GM21528 (cell line): ENCODE measurements around the gene GRAMD1B.

ENCODE experiments used
- ATAC-seq: cut with Tn5 transposase; IDR thresholded peaks from one replicate; pipeline ENCODE4 v1.9.1; 2021; ENCODE audit warnings: mild to moderate bottlenecking, moderate library complexity; ENCODE audit not compliant: unreplicated experiment, low FRiP score

The GRAMD1B gene

DNA sequence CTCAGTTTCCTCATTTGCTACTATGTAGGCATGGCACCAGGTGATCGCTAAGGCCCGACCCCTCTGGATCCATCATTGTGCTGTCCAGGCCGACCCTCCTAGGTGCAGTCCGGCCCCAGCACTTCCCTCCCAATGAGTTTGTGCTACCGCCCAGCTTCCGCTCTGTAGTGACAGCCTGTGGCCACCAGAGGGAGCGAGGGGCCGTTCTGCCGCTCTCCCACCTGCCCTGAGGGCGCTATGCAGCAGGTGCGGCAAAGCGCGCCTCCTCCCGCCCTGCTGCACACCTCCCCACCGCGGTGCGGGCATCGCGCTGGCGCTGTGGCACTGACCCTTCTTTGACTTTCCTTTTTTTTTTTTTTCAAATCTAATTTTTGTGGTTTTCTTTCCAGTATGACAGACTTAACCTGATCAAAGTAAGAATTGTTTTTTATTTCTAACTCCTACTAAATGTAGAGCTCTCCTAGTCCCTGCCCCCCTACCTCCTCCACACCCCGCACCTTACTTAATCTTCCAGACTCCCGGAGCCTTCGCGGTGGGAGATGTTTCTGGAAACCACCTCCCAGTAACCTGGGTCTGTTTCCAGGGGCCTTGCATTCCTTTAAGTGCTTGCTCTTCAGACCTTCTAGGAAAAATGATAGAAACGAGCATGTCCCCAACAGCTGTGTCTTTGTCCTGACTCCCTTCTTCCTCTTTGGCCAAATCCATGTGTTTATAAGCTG lies 150.6 kb downstream of the GRAMD1B start:
- peak; percentile 86 for ATAC-seq

DNA sequence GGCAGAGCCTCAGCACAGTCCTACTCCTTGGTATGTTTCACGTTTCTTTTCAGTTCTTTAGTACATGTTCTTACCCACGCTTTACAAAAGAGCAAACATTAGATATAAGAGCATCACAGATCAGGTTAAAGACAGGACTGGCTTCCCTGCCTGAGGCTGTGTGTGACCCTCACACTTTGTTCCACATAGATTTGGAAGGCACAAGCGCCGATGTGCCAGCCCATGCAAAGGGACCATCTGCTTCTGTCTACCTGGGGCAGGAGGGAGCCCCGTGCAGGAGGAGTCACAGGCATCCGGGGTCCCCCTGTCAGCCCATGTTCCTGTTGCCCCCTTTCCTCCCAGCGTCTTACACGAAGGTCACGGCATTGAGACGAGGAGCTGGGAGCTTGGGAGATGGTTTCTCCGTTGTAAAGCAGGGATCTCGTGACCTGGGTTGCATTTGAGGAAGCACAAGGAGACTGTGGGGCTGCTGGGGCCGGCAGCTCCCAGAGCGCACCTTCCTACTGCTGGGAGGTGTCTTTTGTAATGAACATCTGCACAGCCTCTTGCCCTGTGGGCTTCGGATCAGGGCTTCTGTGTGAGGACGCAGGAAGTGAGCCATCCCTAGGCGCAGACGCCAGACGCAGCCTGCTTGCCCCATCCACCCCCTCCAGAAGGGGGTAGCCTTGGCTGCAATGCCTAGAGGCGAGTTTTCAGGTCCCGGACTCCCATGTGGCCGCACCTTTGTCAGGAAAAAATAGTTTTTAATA lies 151.8 kb downstream of the GRAMD1B start:
- no peak for ATAC-seq

DNA sequence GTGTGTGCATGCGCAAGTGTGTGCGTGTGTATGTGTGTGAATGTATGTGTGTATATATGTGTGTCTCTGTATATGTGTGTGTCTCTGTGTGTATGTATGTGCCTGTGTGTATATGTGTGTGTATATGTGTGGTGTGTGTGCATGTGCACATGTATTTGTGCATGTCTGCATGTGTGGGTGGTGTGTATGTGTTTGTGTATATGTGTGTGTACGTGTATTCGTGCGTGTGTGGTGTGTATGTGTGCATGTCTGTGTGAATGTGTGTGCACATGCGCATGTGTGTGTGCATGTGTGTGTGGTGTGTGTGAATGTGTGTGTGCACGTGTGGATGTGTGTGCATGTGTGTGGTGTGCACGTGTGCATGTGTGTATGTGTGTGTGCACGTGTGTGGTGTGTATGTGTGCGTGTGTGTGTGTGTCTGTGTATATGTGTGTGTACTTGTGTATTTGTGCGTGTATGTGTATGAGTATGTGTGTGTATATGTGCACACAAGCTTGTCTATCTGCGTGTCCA lies 153.0 kb downstream of the GRAMD1B start:
- ATAC-seq = no peak

DNA sequence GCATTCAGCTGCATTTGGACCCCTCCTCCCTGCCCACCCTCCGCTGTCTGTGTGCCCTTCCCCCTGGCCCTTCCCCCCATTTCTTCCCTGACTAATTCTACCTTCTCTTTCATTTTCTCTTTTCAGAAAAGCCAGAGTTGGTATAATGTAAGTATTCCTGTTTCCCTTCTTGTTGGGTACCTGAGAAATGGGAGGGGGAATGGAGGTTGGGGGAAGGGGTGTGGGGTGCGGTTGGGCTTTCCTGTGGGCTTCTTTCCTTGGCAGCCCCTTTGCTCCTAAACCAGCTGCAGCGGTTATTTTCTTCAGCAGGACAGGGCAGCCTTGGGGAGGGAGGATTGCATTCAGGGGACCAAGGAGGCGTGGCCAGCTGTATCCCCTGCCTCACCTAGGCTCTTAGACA lies 154.1 kb downstream of the GRAMD1B start:
- ATAC-seq = no peak

DNA sequence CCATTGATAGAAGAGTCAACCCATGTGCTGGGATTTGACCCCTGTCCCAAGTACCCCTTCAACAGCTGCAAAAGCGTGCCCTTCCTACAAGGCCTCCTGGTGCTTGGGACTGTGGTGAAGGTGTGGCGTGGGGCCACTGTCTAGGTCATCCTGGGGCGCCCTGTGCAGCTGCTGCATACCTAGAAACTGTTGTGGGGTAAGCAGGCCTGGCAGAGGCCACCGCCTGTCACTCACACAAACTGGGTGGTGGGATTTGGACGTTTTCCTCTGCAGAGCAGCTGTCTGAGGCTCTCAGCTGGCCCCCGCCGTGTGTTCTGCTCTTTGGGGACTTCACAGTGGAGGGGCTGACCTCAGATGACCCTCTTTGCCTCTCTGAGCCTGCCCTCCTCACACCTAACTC lies 154.7 kb downstream of the GRAMD1B start:
- ATAC-seq = no peak

DNA sequence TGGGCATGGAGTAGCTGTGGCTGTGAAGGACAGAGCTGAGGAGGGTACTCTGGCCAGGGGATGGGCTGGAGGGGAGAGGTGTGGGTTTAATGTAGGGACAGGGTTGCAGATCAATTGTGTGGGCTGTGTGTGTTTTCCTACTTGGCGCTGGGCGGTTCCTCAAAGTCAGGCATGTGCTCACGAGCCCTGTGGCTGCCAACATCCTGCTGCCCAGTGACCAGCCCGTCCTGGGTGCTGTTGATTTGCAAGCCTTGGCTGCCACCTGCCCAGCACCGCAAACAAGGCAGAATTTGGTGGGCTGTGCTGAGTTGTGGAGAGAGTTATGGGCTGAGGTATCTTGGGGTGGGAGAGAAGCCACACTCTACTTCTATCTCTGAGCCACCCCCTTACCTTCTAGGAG lies 155.1 kb downstream of the GRAMD1B start:
- no peak for ATAC-seq

DNA sequence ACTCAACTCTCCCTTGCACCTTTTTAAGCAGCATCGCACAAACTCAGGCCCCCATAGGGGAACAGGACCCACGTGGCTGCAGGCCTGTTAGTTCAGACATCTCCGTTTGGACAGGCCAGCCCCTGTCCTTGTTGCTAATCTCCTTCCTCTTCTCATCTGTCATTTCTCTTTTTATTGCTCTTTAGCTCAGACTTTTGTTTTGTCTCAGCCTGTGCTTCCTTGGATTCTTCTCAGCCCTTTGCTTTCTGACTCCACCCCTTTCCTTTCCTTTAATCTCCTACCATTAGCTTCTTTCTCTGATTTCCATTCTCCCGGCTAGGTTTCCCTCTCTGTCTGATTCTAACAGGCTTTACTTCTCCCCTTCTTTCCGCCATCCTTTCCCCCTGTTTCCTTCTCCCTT lies 155.6 kb downstream of the GRAMD1B start:
- no peak for ATAC-seq

DNA sequence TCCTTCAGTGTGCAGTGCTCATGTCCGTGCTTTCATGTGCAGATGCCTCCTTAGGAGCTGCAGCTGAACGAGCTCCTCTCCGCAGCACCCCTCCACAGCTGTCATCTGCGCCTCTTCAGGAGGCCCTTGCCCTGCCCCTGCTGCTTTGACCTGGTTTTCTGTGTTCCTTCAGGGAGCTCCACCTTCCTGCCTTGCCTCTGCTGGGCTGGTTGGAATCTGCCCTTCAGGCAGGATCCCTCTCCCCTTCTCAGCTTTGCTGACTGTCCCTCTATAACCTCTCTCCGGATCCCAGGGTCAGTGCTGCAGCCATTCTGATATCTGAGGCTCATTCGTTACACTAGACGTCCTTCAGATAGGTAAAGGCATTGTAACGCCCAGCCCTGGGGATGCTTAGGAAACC lies 156.5 kb downstream of the GRAMD1B start:
- ATAC-seq = no peak

DNA sequence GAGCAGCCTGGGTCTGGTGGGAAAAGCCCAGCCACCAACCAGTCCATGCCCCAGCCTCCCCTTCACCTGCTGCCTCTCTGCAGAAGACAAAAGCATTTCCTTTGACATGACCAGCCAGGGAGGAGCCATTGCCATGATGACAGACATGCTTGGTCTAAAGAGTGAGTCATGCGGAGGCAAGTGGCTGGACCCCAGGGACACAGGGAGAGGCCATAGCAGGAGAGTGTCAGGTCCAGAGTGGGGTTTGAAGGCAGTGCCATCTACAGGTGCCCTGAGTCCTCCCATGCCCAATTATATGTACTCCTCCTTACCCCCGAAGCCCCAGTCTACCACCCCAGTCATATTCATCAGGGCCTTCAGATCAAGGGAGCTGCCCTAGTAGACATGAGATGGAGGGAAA lies 157.0 kb downstream of the GRAMD1B start:
- ATAC-seq = no peak

DNA sequence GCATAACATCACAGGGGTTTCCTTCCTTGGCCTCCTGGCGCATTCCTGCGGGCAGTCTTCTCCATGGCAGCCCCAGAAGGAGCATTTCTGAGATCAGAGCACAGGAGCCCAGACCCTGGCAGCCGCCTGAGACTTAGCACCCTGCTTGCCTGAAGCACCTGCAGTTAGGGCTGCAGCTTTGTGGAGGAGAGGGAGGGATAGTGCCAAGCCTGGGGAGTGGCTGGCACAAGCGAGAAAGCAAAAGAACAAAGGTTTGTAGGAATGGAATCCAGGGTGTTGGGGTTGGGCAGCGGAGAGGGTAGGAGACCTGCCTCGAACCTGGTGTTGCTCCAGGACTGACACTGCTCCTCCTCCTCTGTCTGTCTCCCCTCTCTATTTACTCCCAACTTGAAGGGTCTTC lies 157.5 kb downstream of the GRAMD1B start:
- no peak for ATAC-seq

DNA sequence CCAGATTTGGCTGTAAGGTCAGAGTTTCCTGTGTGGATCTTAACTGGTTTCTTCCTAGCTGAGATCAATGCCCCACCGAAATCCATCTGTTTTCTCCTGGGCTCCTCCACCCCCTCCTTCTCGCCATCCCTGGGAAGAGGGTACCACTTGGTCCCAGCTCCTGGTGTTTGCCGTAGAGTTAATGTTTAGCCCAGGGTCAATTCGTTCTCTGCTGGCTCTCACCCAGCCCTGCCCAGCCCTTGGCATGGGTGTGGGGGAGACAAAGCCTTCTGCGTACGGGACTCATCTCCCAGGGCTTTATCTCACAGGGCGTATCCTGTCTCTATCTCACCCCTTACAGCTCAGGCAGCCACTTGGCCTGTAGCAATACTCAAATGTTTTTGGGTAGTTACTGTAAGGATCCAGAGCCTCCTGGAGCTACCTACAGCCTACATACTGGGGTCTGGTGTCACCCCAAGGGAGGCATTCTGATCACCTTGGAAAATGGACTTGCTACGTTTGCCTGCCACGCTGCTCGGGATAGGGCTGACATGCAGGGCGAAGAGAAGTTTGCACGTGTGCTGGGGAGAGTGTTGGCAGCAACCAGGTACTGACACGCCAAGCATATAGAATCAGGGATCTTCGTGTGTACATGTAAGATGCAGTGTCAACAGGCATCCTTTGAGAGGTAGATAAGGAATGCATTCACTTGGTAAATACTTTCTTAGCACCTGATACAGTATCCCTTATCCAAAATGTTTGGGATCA lies 158.2 kb downstream of the GRAMD1B start:
- no peak for ATAC-seq

DNA sequence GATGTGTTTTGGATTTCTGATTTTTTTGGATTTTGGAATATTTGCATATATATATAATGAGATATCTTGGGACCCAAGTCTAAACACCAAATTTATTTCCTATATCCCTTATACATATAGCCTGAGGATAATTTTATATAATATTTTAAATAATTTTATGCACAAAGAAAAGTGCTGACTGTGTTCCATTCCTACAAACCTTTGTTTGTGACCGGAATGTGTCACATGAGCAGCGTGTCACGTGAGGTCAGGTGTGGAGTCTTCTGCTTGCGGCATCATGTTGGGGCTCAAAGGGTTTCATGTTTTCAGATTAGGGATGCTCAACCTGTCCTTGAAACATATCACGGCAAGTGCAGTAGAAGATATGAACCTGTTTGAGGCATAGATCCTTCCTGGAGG lies 158.8 kb downstream of the GRAMD1B start:
- ATAC-seq = no peak

DNA sequence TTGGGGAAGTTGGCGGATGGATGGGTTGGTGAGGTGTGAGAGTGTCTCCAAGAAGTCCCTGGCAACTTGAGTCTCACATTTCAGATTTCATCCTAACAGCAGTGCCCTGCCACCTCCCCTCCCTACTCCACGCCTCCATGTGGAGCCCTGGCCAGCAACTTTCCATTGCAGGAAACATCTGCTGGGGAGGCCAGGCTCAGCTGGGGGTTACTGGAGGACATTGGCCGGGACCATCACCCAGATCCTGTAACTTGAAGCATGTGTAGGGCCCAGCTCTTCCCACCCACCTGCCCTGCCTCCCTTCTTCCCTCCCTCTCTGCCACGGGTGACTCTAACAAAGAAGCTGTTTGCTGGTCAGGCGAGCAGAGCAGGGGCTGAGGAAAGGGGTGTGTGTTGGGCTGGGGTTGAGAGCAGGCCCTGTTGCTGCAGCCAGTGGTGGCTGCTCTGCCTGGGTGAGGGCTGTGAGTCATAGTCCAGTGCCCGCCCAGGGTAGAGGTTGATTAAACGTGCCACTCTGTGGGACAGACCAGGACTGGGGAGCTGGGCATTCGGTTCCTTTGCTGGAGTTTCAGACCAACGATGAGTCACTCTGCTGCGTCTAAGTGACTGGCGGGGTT lies 160.3 kb downstream of the GRAMD1B start:
- ATAC-seq = no peak

DNA sequence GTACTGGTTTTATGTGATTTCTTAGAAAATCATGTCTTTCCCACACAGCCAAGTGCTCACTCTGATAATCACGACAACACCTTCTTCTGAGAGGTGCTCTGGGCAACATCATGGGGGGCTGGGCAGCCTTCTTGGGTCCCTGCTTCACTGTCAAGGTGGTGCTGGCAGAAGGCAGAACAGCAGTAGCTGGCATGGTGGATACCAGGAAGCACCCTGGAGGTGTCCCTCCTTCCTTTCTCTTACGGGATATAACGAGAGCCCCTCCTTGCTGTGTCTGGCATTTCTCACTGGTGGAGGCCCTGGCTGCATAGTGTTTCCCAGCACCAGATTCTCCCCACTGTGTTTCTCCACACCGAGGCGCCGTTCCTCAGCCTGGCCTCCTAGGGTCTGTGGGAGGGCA lies 163.5 kb downstream of the GRAMD1B start:
- no peak for ATAC-seq

DNA sequence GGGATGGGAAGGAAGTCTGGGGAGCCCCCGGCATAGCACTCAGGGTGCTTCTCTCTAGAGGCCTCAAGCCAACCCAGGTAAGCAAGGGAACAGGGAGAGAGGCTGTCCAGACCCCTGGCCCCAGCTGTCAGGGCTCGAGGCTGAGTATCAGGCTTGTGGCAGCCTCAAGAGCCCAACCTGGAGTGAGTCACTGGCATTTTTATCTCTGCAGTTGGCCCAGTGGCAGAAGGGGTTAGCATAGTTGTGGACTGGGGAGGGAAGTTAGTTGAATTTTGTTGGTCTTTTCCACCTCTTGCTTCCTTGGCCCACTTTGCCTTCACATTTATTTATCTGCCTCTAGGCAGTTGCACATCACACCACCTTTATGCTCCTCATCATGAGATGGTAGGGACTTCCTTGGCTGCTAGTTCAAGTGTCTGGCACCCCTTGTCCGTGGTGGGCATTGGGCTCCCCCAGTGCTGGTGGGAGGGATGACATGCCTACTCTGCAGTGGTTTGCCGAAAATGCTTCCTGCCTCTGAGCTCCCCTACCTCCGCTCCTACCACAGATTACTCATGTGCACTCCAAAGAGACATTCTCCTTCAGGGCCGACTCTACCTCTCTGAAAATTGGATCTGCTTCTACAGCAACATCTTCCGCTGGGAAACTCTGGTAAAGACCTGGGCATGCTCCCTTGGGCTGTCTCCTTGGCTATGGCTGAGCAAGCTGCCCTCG lies 164.3 kb downstream of the GRAMD1B start:
- no peak for ATAC-seq

DNA sequence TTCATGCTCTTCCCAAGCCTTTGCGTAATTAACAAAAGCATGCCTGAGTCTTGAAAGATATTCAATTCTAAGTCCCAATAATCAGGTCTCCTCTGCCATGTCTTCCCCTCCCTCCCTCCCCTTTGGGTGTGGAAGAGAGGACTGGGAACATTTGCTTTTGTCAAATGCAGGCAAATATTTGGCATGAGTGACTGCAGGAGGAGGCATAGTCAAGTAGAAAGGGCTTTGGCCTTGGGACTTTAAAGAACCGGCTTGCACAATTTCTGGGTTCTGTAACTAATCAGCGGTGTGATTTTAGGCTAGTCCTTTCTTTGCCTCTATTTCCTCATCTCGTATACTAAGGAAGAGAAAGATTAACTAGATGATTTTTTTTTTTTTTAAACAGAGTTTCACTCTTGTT lies 164.9 kb downstream of the GRAMD1B start:
- no peak for ATAC-seq

DNA sequence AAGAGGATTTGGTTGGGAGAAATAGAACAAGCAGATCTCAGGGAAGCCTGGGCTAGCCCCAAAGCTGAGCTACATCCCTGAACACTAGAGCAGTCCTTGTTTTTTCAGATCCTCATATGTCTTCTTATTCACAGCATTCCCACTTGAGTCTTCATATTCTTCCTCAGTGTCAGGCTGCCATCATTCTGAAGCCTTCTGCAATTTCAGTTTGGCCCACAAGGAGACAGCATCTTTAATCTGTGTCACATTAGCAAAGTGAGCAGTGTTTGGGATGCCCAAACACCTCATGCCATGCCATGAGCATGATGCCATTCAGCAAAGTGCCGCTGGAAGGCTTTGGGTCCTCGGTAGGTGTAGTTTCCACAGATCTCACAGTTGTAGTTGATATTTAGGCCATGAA lies 167.8 kb downstream of the GRAMD1B start:
- ATAC-seq = no peak

DNA sequence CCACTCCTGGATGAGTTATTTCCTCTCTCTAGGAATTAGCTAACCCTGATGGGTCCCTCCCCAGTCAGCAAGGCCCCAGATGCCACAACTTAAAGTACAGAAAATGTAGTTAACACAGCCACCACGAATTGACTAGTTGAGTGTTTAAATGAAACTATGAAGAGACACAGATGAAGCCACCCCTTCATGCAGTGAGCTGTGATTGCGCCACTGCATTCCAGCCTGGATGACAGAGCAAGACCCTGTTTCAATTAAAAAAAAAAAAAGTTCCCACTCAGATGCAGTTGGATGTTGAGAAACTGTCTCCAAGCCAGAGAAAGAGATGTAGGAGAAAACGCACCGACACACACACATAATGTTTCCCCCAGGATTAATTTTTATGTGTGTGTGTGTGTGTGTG lies 171.1 kb downstream of the GRAMD1B start:
- no peak for ATAC-seq

DNA sequence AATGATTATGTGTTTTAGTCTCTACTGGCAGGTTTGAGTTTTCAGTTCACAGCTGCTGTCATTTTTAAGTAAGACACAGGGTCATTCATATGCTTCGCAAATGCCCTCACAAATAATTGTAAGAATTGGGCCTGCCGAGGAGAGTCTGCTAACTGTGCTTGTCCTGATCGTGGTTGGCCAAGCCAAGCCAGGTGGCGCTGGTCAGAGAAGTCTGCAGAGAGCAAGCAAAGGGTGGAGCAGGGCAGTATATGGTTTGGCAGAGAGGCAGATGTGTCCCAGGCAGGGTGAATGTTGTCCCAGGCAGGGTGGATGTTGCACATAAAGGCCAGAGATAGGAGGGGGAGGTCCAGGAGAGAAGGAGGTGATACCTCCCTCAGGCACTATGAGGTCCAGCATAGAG lies 171.7 kb downstream of the GRAMD1B start:
- no peak for ATAC-seq

DNA sequence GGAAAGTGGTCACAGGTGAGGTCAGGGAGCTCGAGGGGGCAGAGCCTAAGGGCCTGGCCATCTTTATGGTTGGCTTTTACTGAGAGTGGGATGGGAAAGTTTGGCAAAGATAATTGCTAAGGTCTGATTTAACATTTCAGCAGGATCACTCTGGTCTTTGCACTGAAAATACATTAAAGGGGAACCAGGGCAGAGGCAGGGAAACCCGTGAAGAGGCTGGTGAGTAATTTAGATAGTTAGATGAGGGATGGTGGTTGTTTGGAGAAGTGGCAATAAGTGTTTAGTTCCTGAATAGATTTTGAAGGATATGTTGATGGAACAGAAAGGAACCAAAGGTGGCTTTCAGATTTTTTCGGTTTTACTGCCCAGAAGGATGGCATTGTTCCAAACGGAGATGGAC lies 173.6 kb downstream of the GRAMD1B start:
- no peak for ATAC-seq
